ENCODE measurements around the gene COA7.
"Not testable (repeated sequence)": the region's sequence is repeated elsewhere in the genome, so short reads cannot be mapped to it uniquely, and the experiment has no call there.

COA7 gene

DNA sequence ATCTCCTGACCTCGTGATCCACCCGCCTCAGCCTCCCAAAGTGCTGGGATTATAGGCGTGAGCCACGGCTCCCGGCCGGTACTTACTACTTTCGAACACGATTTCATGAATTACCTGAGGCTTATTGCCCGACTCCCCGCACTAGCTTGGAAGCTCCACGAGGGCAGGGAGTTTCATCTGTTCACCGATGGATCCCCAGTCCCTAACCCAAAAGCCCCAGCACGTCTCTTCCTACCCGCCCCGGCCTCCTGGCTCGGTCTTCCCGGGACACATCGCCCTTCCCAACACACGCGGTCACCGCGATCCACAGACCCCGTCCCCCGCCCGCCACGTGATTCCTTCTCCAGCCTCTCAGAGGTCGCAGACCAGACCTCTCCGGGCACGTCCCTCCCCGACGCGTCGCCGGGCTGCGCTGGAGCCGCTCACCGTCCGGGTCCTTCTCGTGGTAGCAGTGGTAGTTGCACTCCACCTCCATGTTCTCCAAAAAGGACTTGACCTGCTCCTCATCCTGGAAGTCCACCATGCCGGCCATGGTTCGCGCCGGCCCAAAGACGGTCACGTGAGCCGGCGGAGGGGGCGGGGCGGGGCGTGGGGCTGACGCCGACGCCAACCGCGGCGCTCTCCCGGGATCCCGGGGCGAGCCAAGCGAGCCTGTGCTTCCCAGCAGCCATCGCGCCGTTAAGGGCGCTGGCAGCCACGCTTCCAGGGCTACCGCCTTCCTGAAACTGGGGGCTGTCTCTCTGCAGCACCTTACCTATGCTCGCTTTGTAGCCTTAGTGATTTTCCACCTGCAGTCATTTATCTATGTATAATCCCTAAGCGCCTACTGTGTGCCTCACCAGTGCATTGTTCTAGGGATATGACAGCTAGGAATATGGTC, at the start of gene COA7:
Gene COA7 (minus strand): TSS at position 553 of the 880 bp plus-strand sequence. CDS start 21 bp downstream, at position 532.
- DNase-seq (ENCODE audit: low read depth in 2 of 2): peak in 1 of 2 donors; percentile 41

DNA sequence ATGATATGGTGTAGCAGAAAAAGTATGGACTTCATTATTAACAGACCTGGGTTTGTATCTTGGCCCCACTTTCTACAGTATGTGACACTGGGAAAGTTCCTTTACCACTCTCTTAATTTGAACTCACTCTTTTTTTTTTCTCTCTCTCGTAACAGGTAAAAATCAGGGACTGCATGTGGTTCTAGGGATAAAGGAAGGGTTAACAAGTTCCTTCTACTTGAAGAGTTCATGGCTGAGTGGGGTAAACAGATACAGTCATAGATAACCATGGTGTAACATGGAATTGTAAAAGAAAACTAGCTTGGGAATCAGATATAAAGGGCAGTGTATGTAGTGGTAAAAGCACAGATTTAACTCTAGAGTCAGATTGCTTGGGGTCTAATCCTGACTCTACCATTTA, 49.3 kb upstream of the COA7 start:
- DNase-seq (ENCODE audit: low read depth in 2 of 2): no peak

DNA sequence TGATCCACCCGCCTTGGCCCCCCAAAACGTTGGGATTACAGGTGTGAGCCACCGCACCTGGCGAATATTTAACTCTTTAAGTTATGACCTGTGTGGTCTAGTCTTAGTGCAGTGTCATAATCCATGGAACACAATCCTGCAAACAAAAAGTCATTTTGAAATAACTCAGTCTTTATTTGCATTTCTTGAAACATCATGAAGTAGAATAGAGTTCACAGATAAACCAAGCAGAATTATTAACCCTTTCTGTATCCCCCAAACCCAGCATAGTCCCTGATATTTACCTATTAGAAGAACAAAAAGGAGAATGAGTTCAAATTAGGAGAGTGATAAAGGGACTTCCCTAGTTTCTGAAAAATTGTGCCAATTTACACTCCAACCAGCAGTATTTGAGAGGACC, 48.0 kb upstream of the COA7 start:
- DNase-seq (ENCODE audit: low read depth in 2 of 2): no peak

DNA sequence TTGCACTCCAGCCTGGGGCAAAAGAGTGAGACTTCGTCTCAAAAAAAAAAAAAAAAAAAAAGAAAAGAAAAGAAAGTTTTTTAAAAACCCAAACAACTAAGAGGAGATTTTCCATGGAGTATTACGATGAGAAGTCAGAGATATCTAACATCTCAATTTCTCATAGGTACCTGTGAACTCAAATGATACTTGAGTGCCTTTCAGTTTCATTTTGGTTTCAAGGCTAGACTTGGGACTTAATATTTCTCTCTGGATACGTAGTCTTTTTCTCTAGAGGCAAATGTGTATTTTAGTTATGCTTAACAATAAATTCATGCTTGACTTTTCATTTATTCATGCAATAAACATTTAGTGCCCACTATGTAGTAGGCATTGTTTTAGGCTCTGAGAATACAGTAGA, 43.1 kb upstream of the COA7 start:
- no peak for DNase-seq (ENCODE audit: low read depth in 2 of 2)

DNA sequence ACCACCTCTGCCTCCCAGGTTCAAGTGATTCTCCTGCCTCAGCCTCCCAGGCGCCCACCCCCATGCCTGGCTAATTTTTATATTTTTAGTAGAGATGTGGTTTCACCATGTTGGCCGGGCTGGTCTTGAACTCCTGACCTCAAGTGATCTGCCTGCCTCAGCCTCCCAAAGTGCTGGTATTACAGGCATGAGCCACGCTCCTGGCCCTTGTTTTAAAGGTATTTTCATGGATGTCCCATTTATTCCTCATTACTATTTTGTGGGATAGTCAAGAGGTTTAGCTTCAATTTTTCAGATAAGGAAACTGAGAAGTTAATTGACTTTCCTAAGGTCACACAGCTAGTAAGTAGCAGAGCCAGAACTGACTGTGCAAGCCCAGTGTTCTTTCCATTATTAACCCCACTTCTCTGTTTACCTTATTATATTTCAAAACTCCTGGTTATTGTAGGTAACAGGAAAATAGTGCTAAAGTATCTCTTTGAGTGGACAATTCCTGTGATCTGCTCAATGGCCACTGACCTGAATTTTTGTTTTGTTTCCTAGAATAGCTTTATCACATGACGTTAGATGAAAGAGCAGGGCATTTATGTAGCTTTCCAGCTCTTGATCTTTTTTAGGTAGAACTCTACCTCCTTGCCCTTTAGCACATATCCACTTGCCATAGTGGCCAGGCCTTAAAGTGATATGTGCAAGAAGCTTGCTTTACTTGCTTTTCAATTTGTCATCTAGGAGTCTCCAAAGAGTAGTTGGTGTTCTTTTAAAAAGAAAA, 41.7 kb upstream of the COA7 start:
- no peak for DNase-seq (ENCODE audit: low read depth in 2 of 2)

DNA sequence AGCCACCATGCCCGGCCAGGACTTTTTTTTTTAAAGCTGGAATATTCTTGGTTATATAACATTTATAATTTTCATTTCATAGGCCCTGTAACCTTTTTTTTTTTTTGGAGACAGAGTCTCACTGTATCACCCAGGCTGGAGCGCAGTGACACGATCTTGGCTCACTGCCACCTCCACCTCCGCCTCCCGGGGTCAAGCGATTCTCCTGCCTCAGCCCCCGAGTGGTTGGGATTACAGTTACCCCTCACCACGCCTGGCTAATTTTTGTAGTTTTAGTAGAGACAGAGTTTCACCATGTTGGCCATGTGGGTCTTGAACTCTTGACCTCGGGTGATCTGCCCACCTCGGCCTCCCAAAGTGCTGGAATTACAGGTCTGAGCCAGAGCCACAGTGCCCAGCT, 40.7 kb upstream of the COA7 start:
- DNase-seq (ENCODE audit: low read depth in 2 of 2): no peak

DNA sequence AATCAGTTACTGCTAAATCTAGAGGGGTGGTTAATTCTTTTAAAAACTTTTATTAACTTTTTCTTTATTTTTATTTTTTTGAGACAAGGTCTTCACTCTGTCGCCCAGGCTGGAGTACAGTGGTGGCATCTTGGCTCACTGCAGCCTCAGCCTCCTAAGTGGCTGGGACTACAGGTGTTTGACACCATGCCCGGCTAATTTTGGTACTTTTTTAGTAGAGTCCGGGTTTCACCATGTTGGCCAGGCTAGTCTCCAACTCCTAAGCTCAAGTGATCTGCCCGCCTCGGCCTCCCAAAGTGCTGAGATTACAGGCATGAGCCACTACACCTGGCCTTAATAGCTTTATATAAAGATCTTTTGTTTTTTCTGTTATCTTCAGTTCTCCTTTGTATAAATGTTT, 40.0 kb upstream of the COA7 start:
- no peak for DNase-seq (ENCODE audit: low read depth in 2 of 2)

DNA sequence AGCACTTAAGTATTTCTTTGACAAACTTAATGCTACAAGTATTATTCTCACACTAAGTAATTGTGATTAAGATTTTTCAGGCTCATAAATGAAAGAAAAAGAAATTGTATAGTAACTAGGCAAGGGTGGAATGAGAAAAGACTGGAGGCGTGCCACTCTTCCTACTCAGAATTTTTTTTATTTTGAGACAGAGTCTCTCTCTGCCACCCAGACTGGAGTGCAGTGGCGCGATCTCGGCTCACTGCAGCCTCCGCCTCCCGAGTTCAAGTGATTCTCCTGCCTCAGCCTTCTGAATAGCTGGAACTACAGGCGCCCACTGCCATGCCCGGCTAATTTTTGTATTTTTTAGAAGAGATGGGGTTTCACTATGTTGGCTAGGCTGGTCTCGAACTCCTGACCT, 37.2 kb upstream of the COA7 start:
- not testable (repeated sequence) for DNase-seq (ENCODE audit: low read depth in 2 of 2)

DNA sequence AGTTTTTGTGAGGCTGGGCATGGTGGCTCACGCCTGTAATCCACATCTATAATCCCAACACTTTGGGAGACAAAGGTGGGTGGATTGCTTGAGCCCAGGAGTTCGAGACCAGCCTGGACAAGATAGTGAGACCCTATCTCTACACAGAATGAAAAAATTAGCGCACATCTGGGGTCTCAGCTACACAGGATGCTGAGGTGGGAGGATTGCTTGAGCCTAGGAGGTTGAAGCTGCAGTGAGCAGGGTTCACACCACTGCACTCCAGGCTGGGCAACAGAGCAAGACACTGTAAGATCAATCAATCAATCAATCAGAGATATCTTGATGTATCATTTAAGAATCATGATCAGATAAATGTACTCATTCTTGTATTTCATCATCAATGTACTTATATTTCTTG, 35.2 kb upstream of the COA7 start:
- no peak for DNase-seq (ENCODE audit: low read depth in 2 of 2)

DNA sequence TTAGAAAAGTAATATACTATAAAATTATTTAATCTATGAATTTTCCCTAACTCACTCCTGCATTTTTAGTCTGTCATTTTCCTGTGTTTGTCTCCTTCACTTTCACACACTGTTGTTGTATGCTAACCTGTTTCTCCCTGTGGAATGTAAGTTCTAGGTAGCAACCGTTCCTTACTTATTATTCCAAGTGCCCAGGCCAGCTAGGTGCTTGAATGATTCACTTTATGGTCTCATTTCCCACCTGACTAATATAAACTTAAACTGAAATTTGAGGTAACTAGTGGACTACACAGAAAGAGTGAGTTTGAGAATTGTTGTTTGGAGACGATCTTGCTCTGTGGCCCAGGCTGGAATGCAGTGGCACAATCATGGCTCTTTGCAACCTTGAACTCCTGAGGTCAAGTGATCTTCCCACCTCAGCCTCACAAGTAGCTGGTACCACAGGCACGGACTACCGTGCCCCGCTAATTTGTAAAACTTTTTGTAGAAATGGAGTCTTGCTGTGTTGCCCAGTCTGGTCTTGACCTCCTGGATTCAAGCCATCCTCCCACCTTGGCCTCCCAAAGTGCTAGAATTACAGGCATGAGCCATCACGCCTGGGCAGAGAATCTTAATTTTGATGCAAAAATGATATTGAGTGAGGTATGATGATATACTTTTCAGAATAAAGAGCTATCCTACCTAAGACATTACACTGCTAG, 30.0 kb upstream of the COA7 start:
- no peak for DNase-seq (ENCODE audit: low read depth in 2 of 2)

DNA sequence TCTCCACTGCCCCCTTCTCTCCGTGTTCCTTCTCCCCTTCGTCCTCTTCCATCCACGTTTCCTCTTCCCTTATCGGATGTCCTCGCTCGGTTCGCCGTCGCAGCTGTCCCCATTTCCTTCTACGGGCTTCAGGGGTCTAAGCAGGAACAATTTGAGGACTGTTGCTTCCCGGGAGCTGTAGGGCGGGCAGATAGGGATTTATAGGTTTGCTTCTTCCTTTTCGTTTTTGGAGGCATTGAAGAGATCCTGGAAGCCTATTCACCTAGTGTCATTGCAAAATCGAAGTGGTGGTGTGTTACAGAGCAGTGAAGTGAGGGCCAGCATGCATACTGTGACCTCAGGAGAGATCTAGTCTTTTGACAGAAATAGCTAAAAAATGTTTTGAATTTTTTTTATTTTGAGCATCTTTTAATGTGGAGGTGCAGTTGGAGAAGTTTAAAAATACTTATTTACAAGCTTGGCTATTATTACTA, 29.0 kb upstream of the COA7 start:
- no peak for DNase-seq (ENCODE audit: low read depth in 2 of 2)

DNA sequence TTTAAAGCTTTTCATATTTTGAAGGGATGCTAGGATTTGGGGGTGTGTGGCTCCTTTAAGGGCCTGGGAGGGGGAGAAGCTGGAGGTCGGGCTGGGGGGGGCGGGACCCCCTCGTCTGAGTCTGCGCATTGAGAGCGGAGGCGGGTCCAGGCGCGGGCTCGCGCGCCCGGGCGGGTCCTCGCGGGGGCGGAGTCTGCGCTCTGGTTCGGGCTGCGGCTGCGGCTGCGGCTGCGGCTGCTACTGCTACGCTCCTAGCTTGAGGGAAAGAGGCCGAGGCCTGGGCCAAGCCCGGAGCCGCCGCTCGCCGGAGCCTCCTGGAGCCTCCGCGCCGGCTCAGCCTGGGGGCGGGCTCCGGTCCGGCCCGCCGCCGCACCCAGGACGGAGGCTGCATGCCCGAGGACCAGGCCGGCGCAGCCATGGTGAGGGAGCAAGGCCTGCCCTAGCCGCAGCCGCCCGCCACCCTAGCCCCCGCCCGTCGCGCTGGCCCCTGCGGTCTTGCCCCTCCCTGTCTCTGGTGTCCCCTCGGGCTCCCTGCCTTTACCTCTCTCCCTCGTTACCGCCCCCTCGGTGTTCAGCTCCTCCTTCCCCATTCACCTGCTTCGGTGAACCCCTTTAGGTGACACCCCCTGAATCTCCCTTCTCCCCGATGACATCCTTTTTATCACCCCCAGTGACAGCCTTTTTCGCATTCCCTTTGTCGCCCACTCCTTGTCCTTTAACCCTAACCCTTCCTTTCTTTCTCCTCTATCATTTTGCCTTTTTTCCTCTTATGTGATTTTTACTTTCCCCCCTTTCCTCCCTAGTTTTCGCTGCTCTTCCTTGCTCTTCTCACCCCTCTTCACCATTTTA, 28.3 kb upstream of the COA7 start, which contains the start of gene ZYG11B:
Gene ZYG11B (plus strand): TSS at position 189 of the 849 bp plus-strand sequence. CDS start 201 bp downstream, at position 390.
- DNase-seq (ENCODE audit: low read depth in 2 of 2): peak; percentile 73 to 83

DNA sequence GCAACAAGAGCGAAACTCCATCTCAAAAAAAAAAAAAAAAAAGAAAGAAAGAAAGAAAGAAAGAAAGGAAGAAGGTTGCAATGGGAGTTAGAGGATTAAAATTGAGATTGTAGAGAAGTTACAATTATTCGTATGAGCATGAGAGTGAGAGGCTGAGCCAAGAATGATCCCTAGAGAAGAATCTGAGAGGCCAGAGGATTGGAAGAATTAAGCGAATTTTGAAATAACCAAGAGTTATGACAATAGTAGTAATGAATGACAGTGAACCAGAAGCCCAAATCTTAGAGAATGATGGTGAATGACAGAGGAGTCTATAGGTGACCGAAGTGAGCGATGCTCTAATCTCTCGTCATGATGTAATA, 27.7 kb upstream of the COA7 start:
- no peak for DNase-seq (ENCODE audit: low read depth in 2 of 2)

DNA sequence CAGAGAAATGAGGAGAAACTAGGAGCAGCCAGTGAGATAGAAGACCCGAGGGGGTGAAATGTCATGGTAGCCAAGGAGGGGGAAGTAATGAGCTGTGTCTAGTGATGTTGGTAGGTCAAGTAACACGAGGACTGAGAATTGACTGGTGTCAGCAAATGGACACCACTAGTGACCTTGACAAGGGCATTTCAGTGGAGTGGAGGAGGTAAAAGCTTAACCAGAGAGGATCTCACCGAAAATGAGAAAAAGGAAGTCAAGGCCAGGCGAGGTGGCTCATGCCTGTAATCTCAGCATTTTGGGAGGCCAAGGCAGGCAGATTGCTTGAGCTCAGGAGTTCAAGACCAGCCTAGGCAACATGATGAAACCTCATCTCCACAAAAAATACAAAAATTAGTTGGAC, 25.1 kb upstream of the COA7 start:
- DNase-seq (ENCODE audit: low read depth in 2 of 2): no peak

DNA sequence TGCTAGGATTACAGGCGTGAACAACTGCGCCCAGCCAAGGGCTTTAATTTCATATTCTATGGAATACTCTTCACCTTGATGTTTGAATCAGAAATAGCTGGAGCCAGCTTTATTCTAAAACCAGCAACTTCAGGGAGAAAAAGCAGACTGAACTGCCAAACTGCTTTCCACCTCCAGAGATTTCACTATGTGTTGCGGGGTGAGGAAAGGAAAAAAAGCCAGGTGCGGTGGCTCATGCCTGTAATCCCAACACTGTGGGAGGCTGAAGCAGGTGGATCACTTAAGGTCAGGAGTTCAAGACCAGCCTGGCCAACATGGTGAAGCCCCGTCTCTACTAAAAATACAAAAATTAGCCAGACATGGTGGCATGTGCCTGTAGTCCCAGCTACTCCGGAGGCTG, 17.1 kb upstream of the COA7 start:
- DNase-seq (ENCODE audit: low read depth in 2 of 2): not testable (repeated sequence)

DNA sequence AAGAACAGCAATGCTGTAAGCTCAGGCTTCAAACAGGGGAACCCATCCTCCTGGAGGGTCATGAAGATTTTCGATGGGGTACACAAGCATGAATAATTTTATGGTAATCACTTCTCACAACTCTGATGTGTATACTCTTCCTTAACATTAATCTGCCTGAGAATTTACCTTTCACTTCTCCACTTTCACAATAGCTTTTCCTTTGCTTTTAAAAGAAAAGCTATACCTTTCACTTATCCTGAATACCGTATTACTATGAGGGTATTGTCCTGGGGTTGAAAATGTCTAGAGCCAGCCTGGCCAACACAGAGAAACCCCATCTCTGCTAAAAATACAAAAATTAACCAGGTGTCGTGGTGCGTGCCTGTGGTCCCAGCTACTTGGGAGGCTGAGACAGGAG, 15.4 kb upstream of the COA7 start:
- no peak for DNase-seq (ENCODE audit: low read depth in 2 of 2)

DNA sequence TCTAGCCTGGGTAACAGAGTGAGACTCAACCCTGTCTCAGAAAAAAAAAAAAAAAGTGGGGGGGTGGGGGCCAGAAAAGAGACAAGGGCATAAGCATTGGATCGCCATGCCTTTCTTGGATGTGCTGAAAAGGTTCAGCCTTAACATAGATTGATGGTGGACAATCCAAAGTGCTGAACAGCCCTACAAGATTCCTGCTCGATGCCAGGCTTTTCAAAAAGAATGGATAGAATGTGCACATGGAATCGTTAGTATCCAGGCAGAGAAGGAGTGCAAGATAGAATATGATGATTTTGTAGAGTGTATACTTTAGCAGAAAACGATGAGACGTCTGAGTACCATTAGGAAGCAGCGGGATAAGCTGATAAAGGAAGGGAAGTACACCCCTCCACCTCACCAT, 10.9 kb upstream of the COA7 start:
- no peak for DNase-seq (ENCODE audit: low read depth in 2 of 2)

DNA sequence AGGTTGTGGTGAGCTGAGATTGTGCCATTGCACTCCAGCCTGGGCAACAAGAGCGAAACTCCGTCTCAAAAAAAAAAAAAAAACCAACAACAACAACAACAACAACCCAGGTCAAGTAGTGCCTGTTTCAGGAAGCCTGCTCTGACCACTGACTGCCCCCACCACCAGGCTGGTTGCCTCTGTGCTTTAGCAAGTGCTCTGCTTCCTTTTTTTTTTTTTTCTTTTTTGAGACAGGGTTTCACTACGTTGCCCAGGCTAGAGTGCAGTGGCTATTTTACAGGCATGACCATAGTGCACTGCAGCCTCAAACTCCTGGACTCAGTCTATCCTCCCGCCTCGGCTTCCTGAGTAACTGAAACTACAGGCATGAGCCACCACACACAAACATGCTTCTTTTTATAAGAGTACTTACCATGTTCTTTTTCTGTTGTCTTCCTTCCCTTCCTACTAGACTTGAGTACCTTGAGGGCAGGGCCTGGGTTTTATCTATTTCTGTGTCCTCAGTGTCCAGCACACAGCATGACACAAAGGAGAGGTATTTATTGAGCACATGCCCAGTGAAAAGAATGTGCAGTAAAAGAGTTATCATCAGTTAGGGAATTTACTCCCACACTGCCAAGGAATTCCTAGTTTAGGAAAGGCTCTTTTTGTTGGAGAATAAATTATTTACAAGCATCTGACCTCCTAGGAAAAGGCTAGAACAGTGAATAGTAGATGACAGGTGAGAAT, 9.9 kb upstream of the COA7 start:
- DNase-seq (ENCODE audit: low read depth in 2 of 2): no peak

DNA sequence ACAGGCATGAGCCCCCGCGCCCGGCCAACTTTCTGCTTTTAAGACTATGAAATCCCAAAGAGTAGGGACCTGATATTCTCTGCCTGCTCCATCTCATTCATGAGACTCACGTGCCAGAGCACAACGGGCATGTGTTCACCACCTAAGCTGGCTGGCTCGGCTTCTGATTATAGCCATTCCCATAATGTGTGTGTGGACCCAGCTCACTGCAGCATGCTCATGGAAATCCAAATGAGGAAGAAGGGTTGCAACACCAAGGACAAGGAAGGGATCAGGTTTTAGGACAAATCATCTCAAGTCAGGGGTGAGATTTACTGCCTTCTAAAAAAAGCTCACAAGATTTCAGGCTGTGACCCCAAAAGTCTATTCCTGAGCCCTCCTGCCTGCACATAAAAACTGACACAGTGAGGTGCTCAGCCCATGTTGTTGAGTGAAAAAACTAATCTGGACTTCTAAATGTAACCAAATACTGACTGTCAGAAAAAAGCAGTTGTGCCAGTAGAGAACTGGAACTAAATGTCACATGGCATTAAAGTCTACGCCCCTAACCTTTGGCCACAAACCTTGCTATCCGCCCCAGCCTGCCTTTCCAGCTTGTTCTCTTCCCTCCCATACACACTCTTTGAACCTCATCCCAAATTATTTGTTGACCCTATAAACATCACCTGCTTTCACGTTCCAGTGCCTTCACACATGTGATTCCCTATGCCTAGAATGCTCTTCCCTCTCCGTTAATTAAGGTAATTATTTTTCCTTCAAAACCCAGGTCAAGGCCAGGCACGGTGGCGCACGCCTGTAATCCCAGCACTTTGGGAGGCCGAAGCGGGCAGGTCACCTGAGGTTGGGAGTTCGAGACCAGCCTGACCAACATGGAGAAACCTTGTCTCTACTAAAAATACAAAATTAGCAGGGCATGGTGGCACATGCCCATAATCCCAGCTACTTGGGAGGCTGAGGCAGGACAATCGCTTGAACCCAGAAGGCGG, 9.1 kb upstream of the COA7 start:
- DNase-seq (ENCODE audit: low read depth in 2 of 2): no peak
